HG03460 (cell line): ENCODE data around the gene SLC25A34.

Experiments
- ATAC-seq: cut with Tn5 transposase; IDR thresholded peaks from one replicate; pipeline ENCODE4 v1.9.1; 2021; ENCODE audit not compliant: unreplicated experiment

The SLC25A34 gene

DNA sequence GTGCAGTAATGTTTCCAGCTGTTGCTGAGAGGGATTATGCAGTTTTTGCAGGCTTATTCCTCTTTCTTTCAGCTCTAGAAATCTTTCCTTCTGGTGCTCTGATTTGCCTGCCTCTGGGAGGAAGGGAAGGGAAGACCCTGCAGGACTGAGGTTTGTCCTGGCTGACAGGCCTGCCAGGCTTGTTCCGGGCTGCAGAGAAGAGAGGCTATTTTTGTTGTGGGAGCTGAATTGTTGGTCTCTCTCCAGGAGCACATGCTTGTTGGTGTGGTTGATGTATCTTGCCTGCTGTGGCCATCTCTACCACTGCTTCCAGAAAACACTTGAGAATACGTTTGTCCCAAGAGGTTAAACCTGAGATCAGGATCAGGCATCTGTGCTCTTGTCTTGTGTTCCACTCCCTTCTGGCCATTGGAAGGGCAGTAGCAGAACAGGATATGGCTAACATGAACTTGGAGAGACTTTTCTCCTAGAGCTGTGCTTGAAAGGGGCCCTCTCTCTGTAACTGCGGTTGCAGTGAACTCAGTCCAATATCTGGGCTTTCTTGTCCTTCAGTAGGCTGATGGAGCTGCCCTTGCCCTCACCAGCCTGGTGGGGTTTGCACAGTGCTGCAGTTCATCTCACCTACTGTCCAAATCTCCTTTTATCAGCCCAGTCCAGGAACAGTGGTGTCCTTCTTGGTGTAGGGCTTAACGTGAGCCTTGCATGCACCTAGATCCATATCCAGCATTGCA lies 21.5 kb upstream of the SLC25A34 start:
- no peak for ATAC-seq

DNA sequence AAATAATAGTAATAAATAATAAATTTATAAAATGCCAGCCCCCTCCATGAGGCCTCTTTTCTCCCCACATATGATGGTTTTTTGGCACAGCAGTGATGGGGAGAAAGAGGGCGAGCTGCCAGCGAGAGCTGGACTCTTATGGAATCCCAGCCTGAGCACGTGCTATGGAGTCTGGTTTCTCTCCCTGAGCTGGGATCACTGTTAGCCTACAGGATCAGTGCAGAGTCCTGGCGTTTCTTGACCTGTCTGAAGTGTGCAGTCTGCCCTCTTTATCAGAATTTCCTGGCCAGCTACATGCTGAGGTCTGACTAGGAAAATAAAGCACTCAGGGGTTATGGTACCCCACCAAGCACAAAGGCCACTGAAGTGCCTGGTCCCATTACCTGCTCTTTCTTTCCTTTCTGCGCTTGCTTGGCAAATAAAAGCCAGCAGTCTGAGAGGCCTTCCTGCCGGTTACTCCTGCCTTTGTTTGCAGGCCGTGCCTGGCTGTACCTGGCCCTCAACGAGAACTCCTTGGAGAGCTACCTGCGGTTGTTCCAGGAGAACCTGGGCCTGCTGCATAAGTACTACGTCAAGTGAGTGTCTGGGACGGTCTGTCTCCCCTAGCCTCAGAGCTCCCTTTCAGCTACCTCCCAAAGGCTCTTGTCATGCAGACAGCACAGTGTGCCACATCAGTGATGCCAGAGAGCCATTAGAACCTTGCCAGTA lies 18.5 kb upstream of the SLC25A34 start:
- no peak for ATAC-seq

- ATAC-seq: no peak
Observed at GRCh38 chr1:15718199-15718601, 17.9 kb upstream of the SLC25A34 start.

DNA sequence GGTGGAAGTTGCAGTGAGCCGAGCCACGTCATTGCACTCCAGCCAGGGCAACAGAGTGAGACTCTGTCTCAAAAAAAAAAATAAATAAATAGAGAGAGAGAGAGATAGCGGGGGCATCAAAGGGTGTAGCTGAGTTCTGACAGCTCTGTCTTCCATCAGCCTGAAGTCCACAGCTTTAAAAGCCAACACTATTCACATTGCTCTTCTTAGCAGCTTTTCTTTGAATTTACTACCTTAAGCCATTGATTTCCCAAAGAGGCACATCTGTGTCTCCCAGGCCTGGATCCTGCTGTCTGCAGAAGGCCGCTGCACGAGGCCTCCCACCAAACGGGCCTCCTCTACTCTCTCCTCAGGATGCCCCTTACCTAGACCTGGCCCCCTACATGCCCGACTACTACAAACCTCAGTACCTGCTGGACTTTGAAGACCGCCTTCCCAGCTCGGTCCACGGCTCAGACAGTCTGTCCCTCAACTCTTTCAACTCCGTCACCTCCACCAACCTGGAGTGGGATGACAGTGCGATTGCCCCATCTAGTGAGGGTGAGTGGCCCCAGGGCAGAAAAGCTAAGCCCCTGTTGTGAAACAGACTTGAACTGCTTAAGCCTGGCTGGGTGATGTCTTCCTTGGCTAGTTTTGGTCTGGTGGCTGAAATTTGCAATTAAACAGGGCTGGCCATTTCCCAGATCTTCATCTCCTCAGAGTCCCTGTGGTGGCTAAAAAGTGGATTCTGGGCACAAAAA lies 16.5 kb upstream of the SLC25A34 start:
- ATAC-seq: no peak

DNA sequence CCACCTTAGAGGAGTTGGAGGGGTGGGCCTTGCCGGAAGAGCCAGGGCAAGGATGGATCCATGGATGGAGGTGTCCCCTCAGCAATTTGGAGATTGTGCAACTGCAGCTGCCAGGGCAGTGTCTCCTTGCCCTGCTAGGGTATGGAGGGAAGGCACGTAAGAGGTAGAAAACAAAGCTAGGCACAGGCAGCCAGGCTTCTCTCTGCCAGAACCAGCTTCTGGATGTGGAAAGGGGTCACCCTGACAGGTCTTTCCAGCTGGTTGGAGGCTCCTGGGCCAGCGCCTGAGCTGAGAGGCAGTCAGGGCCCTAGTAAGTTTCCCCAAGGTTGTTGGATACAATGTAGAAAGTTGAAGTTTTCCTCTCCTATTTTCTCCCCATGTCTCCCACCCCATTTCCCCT lies 15.2 kb upstream of the SLC25A34 start:
- no peak for ATAC-seq

DNA sequence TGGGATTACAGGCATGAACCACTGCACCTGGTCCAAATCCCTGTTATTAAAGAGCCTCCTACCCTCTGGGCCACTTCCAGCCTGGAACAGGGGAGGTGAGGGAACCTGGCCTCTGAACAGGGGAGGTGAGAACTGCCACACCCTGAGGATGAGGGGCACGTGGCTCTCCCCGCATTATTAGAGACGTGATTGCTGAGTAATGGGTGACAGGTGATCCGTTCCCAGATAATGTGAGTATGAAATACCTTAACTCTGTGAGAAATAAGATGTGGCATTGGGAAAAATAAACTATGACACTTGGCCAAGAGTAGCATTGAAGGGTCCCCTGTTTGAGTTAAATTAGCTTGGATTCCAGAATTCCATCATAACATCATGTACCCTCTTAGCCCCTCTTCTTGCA lies 13.6 kb upstream of the SLC25A34 start:
- ATAC-seq: no peak

DNA sequence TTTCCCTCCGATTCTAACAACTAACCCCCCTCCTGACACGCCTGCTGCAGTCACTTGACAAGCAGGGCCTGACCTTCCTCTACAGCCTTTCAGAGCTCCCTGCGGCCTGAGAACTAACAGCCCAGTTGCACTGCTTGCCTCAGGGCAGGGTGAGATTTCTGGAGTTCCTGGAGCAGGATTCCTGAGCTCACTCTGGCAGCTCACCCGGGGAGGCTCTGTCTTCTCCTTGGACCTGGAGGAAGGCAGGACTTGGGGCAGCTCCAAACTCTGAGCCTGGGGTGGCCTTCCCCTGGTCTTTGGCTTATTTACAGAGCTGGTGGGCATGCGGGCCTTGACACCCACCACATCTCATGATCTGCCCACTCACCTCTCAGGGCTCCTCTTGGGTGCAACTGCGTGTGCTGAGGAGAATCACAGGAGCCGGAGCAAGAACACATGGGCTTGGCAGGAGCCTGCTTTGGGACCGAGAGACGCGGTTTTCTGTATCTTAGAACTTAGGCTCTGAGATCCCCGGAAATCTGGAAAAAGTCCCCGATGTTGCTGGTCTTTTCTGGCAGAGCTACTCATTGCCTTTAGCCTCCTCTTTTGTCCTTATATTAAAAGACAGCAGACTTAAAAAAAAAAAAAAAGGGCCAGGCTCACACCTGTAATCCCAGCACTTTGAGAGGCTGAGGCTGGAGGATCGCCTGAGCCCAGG lies 13.1 kb upstream of the SLC25A34 start:
- no peak for ATAC-seq

DNA sequence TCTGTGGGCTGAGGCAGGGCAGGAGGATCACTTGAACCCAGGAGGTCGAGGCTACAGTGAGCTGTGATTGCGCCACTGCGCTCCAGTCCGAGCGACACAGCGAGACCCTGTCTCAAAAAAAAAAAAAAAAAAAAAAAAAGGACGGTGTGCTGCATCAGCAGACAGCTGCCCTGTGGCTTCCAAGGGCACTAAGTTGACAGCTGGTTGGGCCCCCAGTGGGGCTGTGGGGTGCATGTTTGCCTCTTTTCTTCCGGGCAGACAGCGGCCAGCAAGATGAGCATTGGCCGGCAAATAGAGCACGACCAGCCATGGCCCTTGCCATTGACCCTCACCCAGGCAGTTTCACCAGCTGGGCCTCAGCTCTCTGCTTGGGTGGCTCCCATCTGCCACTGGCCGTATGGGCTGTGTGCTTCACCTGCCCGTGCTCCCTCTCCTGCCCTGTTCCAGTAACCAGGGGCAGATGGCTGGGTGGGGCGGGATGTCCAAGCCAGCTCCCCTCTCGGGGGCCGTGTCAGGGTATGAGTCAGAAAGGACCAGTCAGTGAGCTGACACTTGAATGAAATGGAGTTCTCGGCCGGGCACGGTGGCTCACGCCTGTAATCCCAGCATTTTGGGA lies 12.3 kb upstream of the SLC25A34 start:
- no peak for ATAC-seq

DNA sequence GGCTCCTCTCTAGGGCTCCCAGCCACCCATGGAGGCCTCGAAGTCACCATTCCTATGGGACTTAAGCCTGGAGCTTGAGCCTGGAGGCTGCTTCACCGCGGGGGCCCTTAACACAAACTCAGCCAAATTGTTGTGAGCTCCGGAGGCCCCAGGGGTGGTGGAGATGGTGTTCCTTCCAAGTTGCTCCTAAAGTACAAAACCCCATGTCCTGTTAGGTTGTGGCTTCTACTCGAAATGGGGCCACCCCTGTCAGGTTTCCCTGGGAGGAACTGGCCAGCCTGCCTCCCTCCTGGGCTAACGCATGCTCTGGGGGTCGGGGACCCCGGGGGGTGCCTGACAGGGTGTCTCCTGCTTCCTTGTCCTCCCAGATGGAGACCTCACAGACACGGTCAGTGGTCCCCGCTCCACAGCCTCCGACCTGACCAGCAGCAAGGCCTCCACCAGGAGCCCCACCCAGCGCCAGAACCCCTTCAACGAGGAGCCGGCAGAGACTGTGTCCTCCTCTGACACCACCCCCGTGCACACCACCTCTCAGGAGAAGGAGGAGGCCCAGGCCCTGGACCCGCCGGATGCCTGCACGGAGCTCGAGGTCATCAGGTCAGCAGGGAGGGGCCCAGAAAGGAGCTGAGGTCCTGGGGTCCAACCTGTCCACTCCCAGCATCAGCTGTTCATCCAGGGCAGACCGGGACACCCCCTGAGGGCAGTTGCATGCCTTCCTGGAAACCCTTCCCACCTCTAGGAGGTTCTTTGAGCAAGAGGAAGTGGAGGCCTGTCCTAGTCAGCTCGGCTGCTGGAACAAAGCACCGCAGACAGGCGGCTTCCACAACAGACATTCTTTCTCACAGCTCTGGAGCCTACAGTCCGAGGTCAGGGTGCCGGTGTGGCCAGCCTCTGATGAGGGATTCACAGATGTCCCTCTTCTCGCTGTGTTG lies 10.8 kb upstream of the SLC25A34 start:
- no peak for ATAC-seq

DNA sequence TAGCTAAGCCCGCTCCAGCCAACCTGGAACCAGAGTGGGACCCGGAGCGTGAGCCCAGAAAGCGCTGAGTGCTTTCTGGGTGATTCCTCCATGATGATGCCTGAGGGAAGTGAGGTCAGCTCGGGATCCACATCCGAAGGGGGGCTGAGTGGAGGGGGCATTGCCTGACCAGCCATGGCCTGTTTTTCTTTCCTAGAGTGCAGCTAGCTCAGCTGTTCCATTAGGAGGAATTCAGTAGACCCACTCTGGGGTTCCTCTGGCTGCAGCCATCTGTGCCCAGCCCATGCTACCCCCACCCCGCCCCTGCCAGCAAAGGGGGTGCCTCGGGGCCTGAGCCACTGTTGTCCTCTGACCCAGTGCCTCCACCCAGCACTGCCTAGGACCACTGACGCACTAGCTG lies 9.6 kb upstream of the SLC25A34 start:
- no peak for ATAC-seq

DNA sequence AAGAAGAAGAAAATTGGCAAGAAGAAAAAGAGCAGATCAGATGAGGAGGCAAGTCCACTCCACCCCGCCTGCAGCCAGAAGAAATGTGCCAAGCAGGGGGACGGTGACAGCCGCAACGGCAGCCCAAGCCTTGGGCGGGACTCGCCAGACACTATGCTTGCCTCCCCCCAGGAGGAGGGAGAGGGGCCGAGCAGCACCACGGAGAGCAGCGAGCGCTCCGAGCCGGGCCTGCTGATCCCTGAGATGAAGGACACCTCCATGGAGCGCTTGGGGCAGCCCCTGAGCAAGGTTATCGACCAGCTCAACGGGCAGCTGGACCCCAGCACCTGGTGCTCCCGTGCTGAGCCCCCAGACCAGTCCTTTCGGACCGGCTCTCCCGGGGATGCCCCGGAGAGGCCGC lies 9.0 kb upstream of the SLC25A34 start:
- no peak for ATAC-seq

GRCh38 chr1:15727424-15727823 lies 8.6 kb upstream of the SLC25A34 start:
- ATAC-seq: no peak

DNA sequence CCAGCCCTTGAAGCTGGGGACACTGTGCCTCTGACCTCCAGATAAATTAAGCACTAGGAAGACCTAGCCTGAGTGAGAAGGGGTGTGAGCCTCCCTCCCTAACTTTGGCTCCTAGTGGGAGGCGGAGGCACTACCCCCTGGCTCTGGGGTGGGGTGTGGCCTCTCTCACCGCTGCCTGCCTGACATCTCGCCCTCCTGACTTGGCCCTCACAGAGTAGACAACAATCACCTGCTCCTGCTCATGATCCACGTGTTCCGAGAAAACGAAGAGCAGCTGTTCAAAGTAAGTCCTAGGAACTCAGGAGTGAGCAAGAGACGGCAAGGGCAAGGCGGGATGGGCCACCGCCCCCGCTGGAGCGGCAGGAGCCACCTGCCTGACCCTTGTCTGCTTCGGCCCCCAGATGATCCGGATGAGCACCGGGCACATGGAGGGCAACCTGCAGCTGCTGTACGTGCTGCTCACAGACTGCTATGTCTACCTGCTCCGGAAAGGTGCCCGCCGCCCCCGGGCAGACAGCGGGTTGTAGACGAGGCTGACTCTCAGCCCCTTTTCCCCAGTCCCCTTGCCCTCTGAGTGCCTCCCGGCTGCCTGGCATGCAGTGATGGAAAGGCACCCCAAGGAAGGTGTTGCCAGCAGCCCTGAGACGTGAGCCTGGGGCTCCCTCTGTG lies 8.1 kb upstream of the SLC25A34 start:
- ATAC-seq: no peak

GRCh38 chr1:15728937-15729657 lies 7.0 kb upstream of the SLC25A34 start:
- no peak for ATAC-seq

DNA sequence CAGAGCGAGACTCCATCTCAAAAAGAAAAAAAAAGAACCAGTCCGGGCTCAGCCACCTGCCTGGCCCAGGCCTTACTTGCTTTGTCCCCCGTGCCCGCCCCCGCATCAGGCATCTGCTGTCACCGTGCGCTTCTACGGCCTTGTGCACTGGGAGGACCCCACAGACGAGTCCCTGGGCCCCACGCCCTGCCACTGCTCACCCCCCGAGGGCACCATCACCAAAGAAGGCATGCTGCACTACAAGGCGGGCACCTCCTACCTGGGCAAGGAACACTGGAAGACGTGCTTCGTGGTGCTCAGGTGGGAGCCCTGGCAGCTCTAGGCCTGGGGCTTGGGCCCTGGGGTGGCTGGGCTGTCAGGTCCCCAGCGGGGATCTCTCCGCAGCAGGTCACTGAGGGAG lies 5.6 kb upstream of the SLC25A34 start:
- no peak for ATAC-seq

GRCh38 chr1:15730936-15731335 lies 5.1 kb upstream of the SLC25A34 start:
- ATAC-seq: no peak

- no peak for ATAC-seq
Observed at GRCh38 chr1:15731735-15732685, 4.0 kb upstream of the SLC25A34 start.

DNA sequence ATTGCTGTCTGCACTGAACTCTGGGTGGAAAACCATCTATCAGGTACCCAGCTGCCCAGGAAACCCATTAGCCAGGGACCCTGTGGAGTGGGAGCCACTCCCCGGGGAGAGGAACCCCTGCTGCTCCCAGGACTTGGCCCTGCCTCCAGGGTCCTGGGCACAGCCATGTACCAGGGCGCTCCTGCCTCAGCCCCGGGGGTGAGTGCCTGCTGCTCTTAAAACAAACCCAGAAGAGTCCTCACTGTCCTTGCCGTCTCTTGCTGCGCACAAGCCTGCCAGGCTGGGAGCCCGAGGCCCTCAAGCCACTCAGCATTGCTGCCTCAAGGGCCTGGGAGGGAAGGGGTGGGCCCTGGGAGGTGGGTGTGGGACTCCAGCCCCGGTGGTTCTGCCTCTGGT lies 3.4 kb upstream of the SLC25A34 start:
- no peak for ATAC-seq
